GM18909 (cell line): ENCODE data around the gene SURF6.
"Not testable (repeated sequence)": the region's sequence is repeated elsewhere in the genome, so short reads cannot be mapped to it uniquely, and the experiment has no call there.

Source experiments
- ATAC-seq: cut with Tn5 transposase; IDR thresholded peaks from one replicate; pipeline ENCODE4 v1.9.1; 2021; ENCODE audit warnings: mild to moderate bottlenecking; ENCODE audit not compliant: unreplicated experiment, poor library complexity

Gene SURF6

GRCh38 chr9:133301253-133302230 is 34.4 kb downstream of the SURF6 start:
- ATAC-seq = no peak

GRCh38 chr9:133299996-133300395 is 36.0 kb downstream of the SURF6 start:
- not testable (repeated sequence) for ATAC-seq

GRCh38 chr9:133294257-133294656 is 41.7 kb downstream of the SURF6 start:
- ATAC-seq = no peak

GRCh38 chr9:133290751-133291302 is 45.2 kb downstream of the SURF6 start:
- ATAC-seq = no peak

GRCh38 chr9:133286523-133286922 is 49.5 kb downstream of the SURF6 start:
- no peak for ATAC-seq

- ATAC-seq = no peak
These were observed 50.7 kb downstream of the SURF6 start for GRCh38 chr9:133285252-133285775.

GRCh38 chr9:133284362-133284761 is 51.6 kb downstream of the SURF6 start:
- ATAC-seq = no peak

GRCh38 chr9:133283255-133284032 is 52.5 kb downstream of the SURF6 start:
- ATAC-seq = not testable (repeated sequence)

GRCh38 chr9:133282464-133283238 is 53.3 kb downstream of the SURF6 start:
- ATAC-seq = no peak

GRCh38 chr9:133280392-133280791 is 55.6 kb downstream of the SURF6 start:
- no peak for ATAC-seq
